ENCODE data around the gene FANCD2.
"Not testable (repeated sequence)": the region's sequence is repeated elsewhere in the genome, so short reads cannot be mapped to it uniquely, and the experiment has no call there.

The FANCD2 gene

GRCh38 chr3:10115326-10116137 is 89.3 kb downstream of the FANCD2 start, which contains the start of gene BRK1:
Gene BRK1 (plus strand): TSS chr3:10115675. CDS start chr3:10115702, 27 bp downstream.
- DNase-seq: peak; percentile 85 to 94

GRCh38 chr3:10116138-10116460 is 89.9 kb downstream of the FANCD2 start:
- no peak for DNase-seq

DNA sequence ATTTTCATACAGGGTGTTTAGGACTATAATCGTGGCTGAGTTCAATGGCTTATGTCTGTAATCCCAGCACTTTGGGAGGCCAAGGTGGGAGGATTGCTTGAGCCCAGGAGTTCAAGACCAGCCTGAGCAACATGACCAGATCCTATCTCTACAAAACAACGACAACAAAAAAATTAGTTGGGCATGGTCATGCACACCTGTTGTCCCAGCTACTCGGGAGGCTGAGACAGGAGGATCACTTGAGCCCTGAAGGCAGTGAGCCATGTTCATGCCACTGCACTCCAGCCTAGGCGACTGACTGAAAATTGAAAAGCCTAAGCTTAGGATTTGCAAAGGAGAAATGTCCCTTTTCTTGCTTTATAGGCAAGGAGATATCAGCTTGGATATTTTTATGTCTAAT is 90.7 kb downstream of the FANCD2 start:
- no peak for DNase-seq

GRCh38 chr3:10119376-10119775 is 93.1 kb downstream of the FANCD2 start:
- no peak for DNase-seq

GRCh38 chr3:10121064-10121463 is 94.8 kb downstream of the FANCD2 start:
- DNase-seq: no peak

GRCh38 chr3:10122724-10123123 is 96.5 kb downstream of the FANCD2 start:
- DNase-seq: no peak

DNA sequence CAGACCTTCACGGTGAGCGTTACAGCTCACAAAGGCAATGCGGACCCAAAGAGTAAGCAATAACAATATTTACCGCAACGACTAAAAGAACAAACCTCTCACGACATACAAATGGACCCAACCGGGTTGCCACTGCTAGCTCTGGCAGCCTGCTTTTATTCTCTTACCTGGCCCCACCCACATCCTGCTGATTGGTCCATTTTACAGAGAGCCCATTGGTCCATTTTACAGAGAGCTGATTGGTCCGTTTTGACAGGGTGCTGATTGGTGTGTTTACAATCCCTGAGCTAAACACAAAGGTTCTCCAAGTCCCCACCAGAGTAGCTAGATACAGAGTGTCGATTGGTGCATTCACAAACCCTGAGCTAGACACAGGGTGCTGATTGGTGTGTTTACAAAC is 109.6 kb downstream of the FANCD2 start:
- DNase-seq: not testable (repeated sequence)

DNA sequence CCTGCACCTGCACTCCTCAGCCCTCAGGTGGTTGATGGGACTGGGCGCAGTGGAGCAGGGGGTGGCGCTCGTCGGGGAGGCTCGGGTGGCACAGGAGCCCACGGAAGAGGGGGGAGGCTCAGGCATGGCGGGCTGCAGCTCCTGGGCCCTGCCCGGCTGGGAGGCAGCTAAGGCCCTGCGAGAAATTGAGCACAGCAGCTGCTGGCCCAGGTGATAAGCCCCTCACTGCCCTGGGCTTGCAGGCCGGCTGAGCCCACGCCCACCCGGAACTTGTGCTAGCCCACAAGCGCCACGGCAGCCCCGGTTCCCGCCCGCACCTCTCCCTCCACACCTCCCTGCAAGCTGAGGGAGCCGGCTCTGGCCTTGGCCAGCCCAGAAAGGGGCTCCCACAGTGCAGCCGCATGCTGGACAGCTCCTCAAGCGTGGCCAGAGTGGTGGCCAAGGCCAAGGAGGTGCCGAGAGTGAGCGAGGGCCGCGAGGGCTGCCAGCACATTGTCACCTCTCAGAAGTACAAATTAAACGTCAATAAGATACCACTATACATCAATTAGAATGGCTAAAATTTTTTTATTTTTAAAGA is 110.3 kb downstream of the FANCD2 start:
- no peak for DNase-seq

- DNase-seq: no peak
Observed at GRCh38 chr3:10137178-10137577, 110.9 kb downstream of the FANCD2 start.

GRCh38 chr3:10140996-10141546 is 114.8 kb downstream of the FANCD2 start:
- no peak for DNase-seq

GRCh38 chr3:10142707-10143560 is 116.7 kb downstream of the FANCD2 start:
- no peak for DNase-seq

DNA sequence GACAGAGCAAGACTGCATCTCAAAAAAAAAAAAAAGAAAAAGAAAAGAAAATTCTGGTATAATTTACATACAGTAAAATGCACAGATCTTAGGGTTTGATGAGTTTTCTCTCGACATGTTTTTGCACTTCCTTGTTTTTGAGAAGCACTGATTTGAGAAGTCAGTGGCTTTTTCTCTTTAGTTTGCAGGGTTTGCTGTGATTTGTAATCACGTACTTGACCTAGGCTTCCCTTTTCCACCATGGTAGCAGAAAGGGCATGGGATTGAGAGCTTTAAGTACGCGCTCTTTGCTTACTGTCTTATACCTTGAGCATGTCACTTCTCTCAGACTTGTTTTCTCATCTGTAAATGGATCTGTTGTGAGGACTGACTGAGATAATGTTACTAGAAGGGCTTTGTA is 119.4 kb downstream of the FANCD2 start:
- no peak for DNase-seq

GRCh38 chr3:10149226-10149625 is 123.0 kb downstream of the FANCD2 start:
- no peak for DNase-seq

DNA sequence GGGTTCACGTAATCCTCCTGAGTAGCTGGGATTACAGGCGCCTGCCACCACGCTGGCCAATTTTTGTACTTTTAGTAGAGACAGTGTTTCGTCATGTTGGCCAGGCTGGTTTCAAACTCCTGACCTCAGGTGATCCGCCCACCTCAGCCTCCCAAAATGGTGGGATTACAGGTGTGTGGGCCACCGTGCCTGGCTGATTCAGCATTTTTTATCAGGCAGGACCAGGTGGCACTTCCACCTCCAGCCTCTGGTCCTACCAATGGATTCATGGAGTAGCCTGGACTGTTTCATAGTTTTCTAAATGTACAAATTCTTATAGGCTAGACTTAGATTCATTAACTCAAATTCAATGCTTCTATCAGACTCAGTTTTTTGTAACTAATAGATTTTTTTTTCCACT is 124.8 kb downstream of the FANCD2 start:
- DNase-seq: no peak
